A549 treated with AZD2906 at 1 μM for 4 hours (cell line): ENCODE results near the gene MYL6. TPM values are rescaled to one million over a fixed set of nuclear protein-coding genes. Genes with fewer than 3 reads are reported as not detected.

Source experiments
- total RNA-seq: library from RNA; stranded (reverse); fragments of 200-300 nt; extraction: Qiagen RNA extraction; gene quantifications from 5 replicates; pipeline ENCODE4 v1.2.3, GENCODE V29; 2022

The MYL6 gene
- 2,187 to 2,775 TPM (median 2,288 TPM) in 5 replicates for total RNA-seq

DNA sequence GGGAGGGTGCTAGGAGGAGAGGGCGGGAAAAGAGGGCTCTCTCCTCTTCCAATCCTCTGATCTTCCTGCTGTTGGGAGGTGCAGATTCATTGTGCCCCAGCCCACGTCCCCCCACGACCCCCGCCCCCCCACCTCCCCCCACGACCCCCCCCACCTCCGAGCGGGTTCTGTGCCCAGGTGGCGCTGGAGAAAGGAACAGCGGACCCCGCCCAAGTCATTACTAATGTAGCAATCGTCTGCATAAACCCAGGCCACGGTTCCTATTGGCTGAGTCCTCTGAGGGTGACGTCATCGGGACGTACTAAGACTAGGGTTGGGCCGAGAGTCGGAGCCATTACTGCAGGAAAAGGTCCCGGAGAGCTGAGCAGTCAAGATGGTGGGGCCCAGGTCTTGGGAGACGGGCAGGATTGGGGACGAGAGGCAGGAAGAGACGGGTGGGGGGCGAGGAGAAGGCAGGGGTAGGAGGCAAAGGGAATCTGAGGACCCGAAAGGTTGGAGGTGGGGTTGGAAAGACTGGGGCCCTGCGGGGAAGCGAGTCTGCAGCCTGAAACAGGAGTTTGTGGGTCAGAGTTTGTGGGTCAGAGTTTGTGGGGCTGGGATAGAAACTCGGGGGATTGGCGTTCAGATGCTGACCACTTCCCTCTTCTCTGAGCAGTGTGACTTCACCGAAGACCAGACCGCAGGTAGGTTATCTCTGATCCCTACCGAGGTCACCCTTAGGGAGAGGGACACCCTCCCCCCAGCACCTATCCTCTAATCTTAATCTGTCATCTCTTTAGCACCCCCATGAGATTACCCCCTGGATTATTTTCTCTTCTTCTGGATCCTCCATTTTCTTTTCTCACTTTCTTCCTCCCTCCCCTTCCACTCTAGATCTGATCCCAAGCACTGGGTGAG, at the start of gene MYL6:
Gene MYL6, plus strand, starts transcription at position 331 of the 897 bp plus-strand sequence. Its CDS starts 43 bp downstream, at position 374.

DNA sequence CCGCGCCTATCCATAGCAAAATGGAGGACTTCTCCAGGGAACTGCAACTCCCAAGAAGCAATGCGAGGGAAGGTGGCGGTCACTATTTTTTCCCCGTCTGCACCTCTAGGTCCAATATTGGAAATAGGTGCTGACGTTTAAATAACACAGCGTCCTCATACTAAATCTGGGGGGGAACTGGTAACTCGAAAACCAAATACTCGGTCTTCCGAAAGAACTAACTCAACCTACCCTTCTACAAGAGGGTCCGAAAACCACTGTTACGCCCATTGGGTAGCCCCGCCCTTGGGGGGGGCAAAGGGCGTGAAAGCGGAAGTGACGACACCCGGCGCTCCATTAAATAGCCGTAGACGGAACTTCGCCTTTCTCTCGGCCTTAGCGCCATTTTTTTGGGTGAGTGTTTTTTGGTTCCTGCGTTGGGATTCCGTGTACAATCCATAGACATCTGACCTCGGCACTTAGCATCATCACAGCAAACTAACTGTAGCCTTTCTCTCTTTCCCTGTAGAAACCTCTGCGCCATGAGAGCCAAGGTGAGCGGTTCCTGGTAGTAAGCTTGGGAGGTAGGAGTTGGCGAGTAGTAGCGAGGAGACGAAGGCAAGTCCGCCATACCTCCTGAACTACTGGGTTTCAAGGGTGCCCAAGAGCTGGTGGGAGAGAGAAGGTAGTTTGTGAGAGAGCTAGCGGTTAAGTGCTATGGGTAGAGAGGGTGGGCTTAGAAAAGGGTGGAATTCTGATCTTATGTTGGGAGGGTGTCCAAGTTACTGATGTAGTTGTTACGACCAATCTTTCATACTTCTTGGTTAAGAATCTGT, 41.7 kb upstream of the MYL6 start, which contains the start of gene RPL41:
Gene RPL41, plus strand, starts transcription at position 367 of the 815 bp plus-strand sequence.

DNA sequence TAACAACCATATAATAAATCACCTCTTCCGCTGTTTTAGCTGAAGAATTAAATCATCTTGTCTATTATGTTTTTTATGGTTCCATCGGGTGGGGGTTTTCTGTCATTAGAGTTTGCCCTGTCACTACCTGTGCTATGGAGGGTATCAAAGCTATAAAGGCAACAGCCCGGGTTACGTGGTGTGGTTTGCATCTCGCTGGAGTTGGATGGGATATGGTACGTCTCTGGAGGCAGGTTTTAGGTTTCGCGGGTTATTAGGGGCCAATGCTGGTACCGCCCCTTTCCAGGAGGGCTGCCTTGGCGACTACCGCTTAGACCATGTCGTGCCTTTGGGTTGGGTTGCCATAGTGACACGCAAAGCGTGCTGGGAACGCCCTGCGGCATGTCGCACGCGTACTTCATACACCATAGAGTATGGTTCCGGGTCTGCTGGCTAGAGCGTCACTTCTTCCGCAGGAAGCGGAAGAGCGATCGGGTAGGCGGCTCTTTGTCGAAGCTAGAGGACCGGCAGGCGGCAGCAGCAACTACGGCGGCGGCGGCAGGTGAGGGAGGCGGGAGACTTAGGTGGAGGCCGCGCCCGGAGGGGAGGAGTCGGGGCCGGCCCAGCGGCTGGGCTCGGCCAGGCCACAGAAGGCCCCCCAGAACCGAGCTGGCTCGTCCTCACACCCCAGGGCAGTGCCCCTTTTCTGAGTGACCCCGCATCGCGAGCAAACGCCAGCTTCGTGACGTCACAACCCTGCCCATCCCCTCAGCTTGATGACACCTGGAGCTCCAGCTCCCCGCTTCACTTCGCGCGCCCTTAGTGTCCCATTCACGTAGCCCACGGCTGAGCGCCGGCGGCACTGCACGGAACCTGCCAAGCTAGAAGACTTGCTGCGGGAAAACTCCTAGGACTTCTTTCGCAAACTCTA, 40.1 kb upstream of the MYL6 start, which contains the start of gene ZC3H10:
Gene ZC3H10, plus strand, starts transcription at position 489 of the 910 bp plus-strand sequence. CDS start 2,297 bp downstream, outside the sequence.

DNA sequence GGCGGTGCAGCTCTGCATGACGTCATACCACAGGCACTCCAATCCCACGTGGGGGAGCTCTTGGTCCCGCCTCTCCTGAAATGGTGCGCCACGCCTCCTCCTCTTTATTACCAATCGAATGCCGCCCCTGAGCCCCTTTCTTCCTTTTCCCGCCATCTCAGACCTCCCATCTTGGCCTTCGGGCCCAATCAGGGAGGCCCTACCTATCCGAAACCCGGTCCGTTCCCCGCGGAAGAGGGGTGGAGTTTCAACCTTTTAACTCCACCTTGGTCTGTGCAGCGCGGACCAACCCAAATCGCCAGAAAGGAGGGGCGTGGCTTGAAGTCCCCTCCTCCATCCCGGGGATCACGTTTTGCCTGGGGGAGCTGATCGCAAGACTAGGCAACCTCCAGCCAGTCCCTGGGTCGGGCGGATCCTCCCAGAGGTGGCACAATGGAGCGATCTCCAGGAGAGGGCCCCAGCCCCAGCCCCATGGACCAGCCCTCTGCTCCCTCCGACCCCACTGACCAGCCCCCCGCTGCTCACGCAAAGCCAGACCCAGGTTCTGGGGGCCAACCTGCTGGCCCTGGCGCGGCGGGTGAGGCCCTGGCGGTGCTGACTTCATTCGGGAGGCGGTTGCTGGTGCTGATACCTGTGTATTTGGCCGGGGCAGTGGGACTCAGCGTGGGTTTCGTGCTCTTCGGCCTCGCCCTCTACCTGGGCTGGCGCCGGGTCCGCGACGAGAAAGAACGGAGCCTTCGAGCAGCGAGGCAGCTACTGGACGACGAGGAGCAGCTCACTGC, 30.1 kb upstream of the MYL6 start, which contains the start of gene ESYT1:
Gene ESYT1, plus strand, starts transcription at position 380 of the 782 bp plus-strand sequence. Its CDS starts 53 bp downstream, at position 433.

DNA sequence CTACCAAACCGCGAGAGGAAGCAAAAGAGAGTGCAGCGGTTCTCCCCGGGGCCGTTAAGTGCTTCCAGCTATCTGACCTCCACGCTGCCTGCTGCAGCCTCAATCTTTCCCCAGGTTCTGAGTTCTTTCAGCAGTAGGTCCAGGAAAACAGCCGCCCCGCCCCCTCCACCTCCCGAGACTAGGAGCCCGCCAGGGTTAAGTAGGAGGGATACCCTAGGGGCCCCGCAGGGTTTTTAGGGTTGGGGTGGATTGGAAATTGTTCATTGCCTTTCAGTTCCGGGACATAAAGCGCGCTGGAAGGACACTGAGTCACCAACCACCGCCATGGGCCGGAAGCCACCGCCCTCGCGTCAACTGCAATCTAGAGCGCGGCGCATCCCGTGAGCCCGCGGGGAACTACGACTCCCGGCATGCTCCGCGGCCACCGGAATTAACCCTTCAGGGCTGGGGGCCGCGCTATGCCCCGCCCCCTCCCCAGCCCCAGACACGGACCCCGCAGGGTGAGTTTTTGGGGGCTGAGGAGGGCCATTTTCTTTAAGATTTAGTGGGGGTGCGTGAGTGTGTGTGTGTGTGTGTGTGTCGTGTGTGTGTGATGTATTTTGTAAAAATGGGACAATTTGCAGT, 5.9 kb upstream of the MYL6 start, which contains the start of gene MYL6B:
Gene MYL6B, plus strand, starts transcription at position 456 of the 624 bp plus-strand sequence. CDS start 1,332 bp downstream, outside the sequence.

DNA sequence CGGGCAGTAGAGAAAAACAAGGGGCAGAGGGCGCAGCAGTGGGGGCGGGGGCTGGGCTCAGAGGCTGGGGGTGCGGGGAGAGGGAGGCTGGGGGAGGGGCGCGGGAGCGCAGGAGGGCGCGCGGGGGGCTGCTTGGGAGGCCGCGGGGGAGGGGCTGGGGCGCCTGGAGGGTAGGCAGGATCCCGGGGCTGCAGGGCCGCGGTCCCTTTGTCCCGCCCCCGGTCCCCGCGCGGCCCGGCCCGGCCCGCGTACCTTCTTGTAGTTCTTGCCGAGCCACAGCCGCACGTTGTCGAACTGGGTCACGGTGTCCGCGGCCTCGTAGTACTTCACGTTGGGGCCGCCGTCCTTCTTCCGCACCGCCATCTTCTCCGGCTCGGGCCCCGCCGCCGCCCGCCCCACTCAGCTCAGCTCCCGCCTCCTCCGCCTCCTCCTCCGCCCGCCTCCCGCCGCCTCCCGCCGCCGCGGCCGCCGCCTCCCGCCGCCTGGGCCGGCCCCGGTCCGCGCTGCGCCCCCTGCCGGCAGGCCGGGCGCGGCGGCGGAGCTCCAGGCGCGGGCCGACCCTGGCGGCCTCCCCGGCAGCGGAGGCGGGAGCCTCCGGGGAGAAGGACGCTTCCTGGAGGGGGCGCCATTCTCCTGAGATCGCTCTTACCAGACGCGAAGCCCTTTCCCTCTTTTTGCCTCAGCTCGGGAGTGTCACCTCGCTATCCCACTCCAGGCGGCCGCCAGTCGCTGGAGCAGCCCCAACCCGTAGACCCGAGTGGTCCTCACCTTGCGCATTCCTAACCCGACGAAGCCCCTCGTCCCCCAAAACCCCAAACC, 31.1 kb downstream of the MYL6 start, which contains the start of gene SMARCC2:
Gene SMARCC2, minus strand, starts transcription at position 385 of the 819 bp plus-strand sequence. Its CDS starts 22 bp downstream, at position 363.

Other genes starting within 250 kb of the MYL6 start
- gene PYM1, start 230.5 kb upstream of the MYL6 start, total RNA-seq: 40.4 to 44.4 TPM (median 41.2 TPM) in 5 replicates
- gene DGKA, start 227.2 kb upstream of the MYL6 start, total RNA-seq: 17.8 to 23.2 TPM (median 20.7 TPM) in 5 replicates
- 0.70 to 1.5 TPM (median 1.1 TPM) in 5 replicates for gene PMEL, start 192.3 kb upstream of the MYL6 start, total RNA-seq
- gene CDK2, start 191.5 kb upstream of the MYL6 start, total RNA-seq: 46.6 to 56.3 TPM (median 54.0 TPM) in 5 replicates
- gene RAB5B, start 184.3 kb upstream of the MYL6 start, total RNA-seq: 26.2 to 33.8 TPM (median 32.7 TPM) in 5 replicates
- 7.5 to 10.0 TPM (median 8.7 TPM) in 5 replicates for gene SUOX, start 161.1 kb upstream of the MYL6 start, total RNA-seq
- 2.0 to 3.0 TPM (median 2.5 TPM) in 5 replicates for gene IKZF4, start 137.3 kb upstream of the MYL6 start, total RNA-seq
- 589 to 809 TPM (median 704 TPM) in 5 replicates for gene RPS26, start 116.4 kb upstream of the MYL6 start, total RNA-seq
- gene ERBB3, start 78.2 kb upstream of the MYL6 start, total RNA-seq: 0.98 to 2.4 TPM (median 1.1 TPM) in 5 replicates
- gene PA2G4, start 53.8 kb upstream of the MYL6 start, total RNA-seq: 263 to 349 TPM (median 284 TPM) in 5 replicates
- gene RPL41, start 41.7 kb upstream of the MYL6 start, total RNA-seq: 4,788 to 5,894 TPM (median 5,599 TPM) in 5 replicates
- gene ZC3H10, start 40.1 kb upstream of the MYL6 start, total RNA-seq: 2.6 to 4.1 TPM (median 2.8 TPM) in 5 replicates
- 59.6 to 64.9 TPM (median 64.2 TPM) in 5 replicates for gene ESYT1, start 30.1 kb upstream of the MYL6 start, total RNA-seq
- 69.1 to 84.7 TPM (median 80.8 TPM) in 5 replicates for gene MYL6B, start 5.8 kb upstream of the MYL6 start, total RNA-seq
- 28.2 to 35.7 TPM (median 31.2 TPM) in 5 replicates for gene SMARCC2, start 31.1 kb downstream of the MYL6 start, total RNA-seq
- gene RNF41, start 63.6 kb downstream of the MYL6 start, total RNA-seq: 21.7 to 26.5 TPM (median 25.1 TPM) in 5 replicates
- 54.9 to 59.8 TPM (median 58.5 TPM) in 5 replicates for gene NABP2, start 66.0 kb downstream of the MYL6 start, total RNA-seq
- gene SLC39A5, start 71.7 kb downstream of the MYL6 start, total RNA-seq: 0.05 to 0.08 TPM in 2 of 5 replicates, not detected in the others
- 36.2 to 45.1 TPM (median 38.3 TPM) in 5 replicates for gene ANKRD52, start 100.0 kb downstream of the MYL6 start, total RNA-seq
- gene COQ10A, start 108.6 kb downstream of the MYL6 start, total RNA-seq: 12.1 to 14.7 TPM (median 14.2 TPM) in 5 replicates
- 144 to 175 TPM (median 152 TPM) in 5 replicates for gene CS, start 142.0 kb downstream of the MYL6 start, total RNA-seq
- 108 to 151 TPM (median 138 TPM) in 5 replicates for gene CNPY2, start 157.6 kb downstream of the MYL6 start, total RNA-seq
- gene PAN2, start 175.6 kb downstream of the MYL6 start, total RNA-seq: 10.3 to 14.2 TPM (median 13.9 TPM) in 5 replicates
- 0.31 to 0.52 TPM (median 0.38 TPM) in 5 replicates for gene IL23A, start 180.5 kb downstream of the MYL6 start, total RNA-seq
- 10.7 to 13.2 TPM (median 11.1 TPM) in 5 replicates for gene STAT2, start 201.7 kb downstream of the MYL6 start, total RNA-seq
- gene APOF, start 204.5 kb downstream of the MYL6 start, total RNA-seq: not detected in 5 replicates